H9 (cell line): ENCODE data around the gene DBH. TPM values are rescaled to one million over a fixed set of nuclear protein-coding genes. Genes with fewer than 3 reads are reported as not detected.

ENCODE experiments used
- DNase-seq: peaks from one replicate; pipeline ENCODE4 v3.0.0-alpha.2; 2017
- H2AFZ ChIP-seq: one replicate; pipeline ENCODE4 v1.6.1; 2013; ENCODE audit warnings: mild to moderate bottlenecking, low read length, control low read depth, moderate library complexity
- H2AK5ac ChIP-seq: 2 replicates; pipeline ENCODE4 v1.6.1; 2013; ENCODE audit warnings: low read length, control low read depth, mixed read lengths; ENCODE audit not compliant: insufficient read length
- H2BK120ac ChIP-seq: one replicate; pipeline ENCODE4 v1.6.1; 2013; ENCODE audit warnings: low read depth, mild to moderate bottlenecking, low read length, control low read depth, inconsistent platforms; ENCODE audit not compliant: poor library complexity, severe bottlenecking
- H2BK12ac ChIP-seq: 2 replicates; pipeline ENCODE4 v1.6.1; 2013; ENCODE audit warnings: low read length, control low read depth, mixed read lengths, low read depth; ENCODE audit not compliant: insufficient read length
- H2BK15ac ChIP-seq: 2 replicates; pipeline ENCODE4 v1.6.1; 2013; ENCODE audit warnings: low read depth, low read length, control low read depth
- H2BK20ac ChIP-seq: one replicate; pipeline ENCODE4 v1.6.1; 2013; ENCODE audit warnings: low read depth, mild to moderate bottlenecking, low read length, control low read depth, inconsistent platforms; ENCODE audit not compliant: poor library complexity, severe bottlenecking
- H2BK5ac ChIP-seq: 2 replicates; pipeline ENCODE4 v1.6.1; 2013; ENCODE audit warnings: low read length, control low read depth, mixed read lengths; ENCODE audit not compliant: insufficient read length
- H3K14ac ChIP-seq: 2 replicates; pipeline ENCODE4 v1.6.1; 2013; ENCODE audit warnings: low read length, control low read depth; ENCODE audit not compliant: insufficient read depth
- H3K18ac ChIP-seq: 2 replicates; pipeline ENCODE4 v1.6.1; 2013; ENCODE audit warnings: low read depth, mild to moderate bottlenecking, mixed read lengths, low read length, control low read depth; ENCODE audit not compliant: insufficient read length
- H3K23ac ChIP-seq: 2 replicates; pipeline ENCODE4 v1.6.1; 2013; ENCODE audit warnings: low read length, control low read depth, mixed read lengths, low read depth; ENCODE audit not compliant: insufficient read length
- H3K23me2 ChIP-seq: 2 replicates; pipeline ENCODE4 v1.6.1; 2013; ENCODE audit warnings: low read depth, mild to moderate bottlenecking, mixed read lengths, low read length, control low read depth; ENCODE audit not compliant: insufficient read length, poor library complexity, severe bottlenecking
- H3K27ac ChIP-seq: 2 replicates; pipeline ENCODE4 v1.5.1; 2013; ENCODE audit warnings: low read length, control low read depth, mixed read lengths, low read depth; ENCODE audit not compliant: insufficient read length
- H3K27me3 ChIP-seq: 2 replicates; pipeline ENCODE4 v1.6.1; 2013; ENCODE audit warnings: low read length, control low read depth, inconsistent platforms; ENCODE audit not compliant: insufficient read depth
- H3K4ac ChIP-seq: 2 replicates; pipeline ENCODE4 v1.6.1; 2013; ENCODE audit warnings: low read depth, mild to moderate bottlenecking, control low read depth, inconsistent platforms, low read length, moderate library complexity
- H3K4me1 ChIP-seq: 2 replicates; pipeline ENCODE4 v1.6.1; 2013; ENCODE audit warnings: low read length, control low read depth, inconsistent platforms; ENCODE audit not compliant: insufficient read depth
- H3K4me2 ChIP-seq: 2 replicates; pipeline ENCODE4 v1.6.1; 2013; ENCODE audit warnings: low read length, control low read depth, mixed read lengths; ENCODE audit not compliant: insufficient read length, insufficient read depth
- H3K56ac ChIP-seq: 2 replicates; pipeline ENCODE4 v1.6.1; 2013; ENCODE audit warnings: low read depth, mild to moderate bottlenecking, mixed read lengths, low read length, control low read depth; ENCODE audit not compliant: insufficient read length
- H3K79me1 ChIP-seq: 2 replicates; pipeline ENCODE4 v1.6.1; 2013; ENCODE audit warnings: low read depth, mild to moderate bottlenecking, moderate library complexity, low read length, control low read depth, inconsistent platforms; ENCODE audit not compliant: insufficient read depth, poor library complexity, severe bottlenecking
- H3K79me2 ChIP-seq: 2 replicates; pipeline ENCODE4 v1.6.1; 2013; ENCODE audit warnings: low read length, control low read depth, inconsistent platforms; ENCODE audit not compliant: insufficient read depth
- H3K9ac ChIP-seq: 2 replicates; pipeline ENCODE4 v1.6.1; 2013; ENCODE audit warnings: low read length, control low read depth, mixed read lengths; ENCODE audit not compliant: insufficient read length; ENCODE audit errors: extremely low read depth
- H3K9me3 ChIP-seq: one replicate; pipeline ENCODE4 v1.6.1; 2013; ENCODE audit warnings: low read depth, low read length, inconsistent platforms; ENCODE audit not compliant: control insufficient read depth
- H3T11ph ChIP-seq: one replicate; pipeline ENCODE4 v1.6.1; 2013; ENCODE audit warnings: mild to moderate bottlenecking, low read length, control low read depth, inconsistent platforms
- H4K20me1 ChIP-seq: one replicate; pipeline ENCODE4 v1.6.1; 2013; ENCODE audit not compliant: control insufficient read depth, insufficient read length, insufficient read depth
- H4K5ac ChIP-seq: 2 replicates; pipeline ENCODE4 v1.6.1; 2013; ENCODE audit warnings: low read depth, mild to moderate bottlenecking, mixed read lengths, low read length, control low read depth; ENCODE audit not compliant: insufficient read length
- H4K8ac ChIP-seq: replicated peaks from 2 replicates; pipeline ENCODE4 v1.6.1; 2013; ENCODE audit warnings: low read length, control low read depth, mixed read lengths, low read depth; ENCODE audit not compliant: insufficient read length
- H4K91ac ChIP-seq: 2 replicates; pipeline ENCODE4 v1.6.1; 2013; ENCODE audit warnings: low read depth, mild to moderate bottlenecking, moderate library complexity, mixed read lengths, low read length, control low read depth; ENCODE audit not compliant: insufficient read length
- H3K27ac Mint-ChIP-seq, 3 experiments: 2 replicates in 2 of 3; 3 replicates in 1 of 3; pipeline ENCODE4 v1.8.0; 2020 to 2021; ENCODE audit warnings: mixed read lengths in 3 of 3, mild to moderate bottlenecking in 1 of 3, moderate library complexity in 1 of 3
- H3K27me3 Mint-ChIP-seq: 2 replicates; pipeline ENCODE4 v1.8.0; 2021; ENCODE audit warnings: low read depth, mild to moderate bottlenecking, moderate library complexity, mixed read lengths
- H3K36me3 Mint-ChIP-seq, 3 experiments: 2 replicates in 2 of 3; 3 replicates in 1 of 3; pipeline ENCODE4 v1.8.0; 2020 to 2021; ENCODE audit warnings: low read depth in 3 of 3, mixed read lengths in 3 of 3; ENCODE audit not compliant: insufficient read depth in 1 of 3
- H3K4me1 Mint-ChIP-seq, 2 experiments: 2 replicates each; pipeline ENCODE4 v1.8.0; 2020; ENCODE audit warnings: mixed read lengths in 2 of 2
- H3K4me3 Mint-ChIP-seq, 2 experiments: 2 replicates in 1 of 2; 3 replicates in 1 of 2; pipeline ENCODE4 v1.8.0; 2020 to 2021; ENCODE audit warnings: mild to moderate bottlenecking in 2 of 2, mixed read lengths in 2 of 2, moderate library complexity in 1 of 2
- H3K9me3 Mint-ChIP-seq, 2 experiments: 2 replicates in 1 of 2; 3 replicates in 1 of 2; pipeline ENCODE4 v1.8.0; 2020; ENCODE audit warnings: mild to moderate bottlenecking in 2 of 2, mixed read lengths in 2 of 2, moderate library complexity in 1 of 2
- CTCF ChIP-seq: fragments of 200-600 bp; sonication (generic); conservative IDR thresholded peaks from 3 replicates; pipeline ENCODE4 v1.8.0; 2021; ENCODE audit warnings: antibody characterized with exemption, mild to moderate bottlenecking
- WGBS: extraction: QIAGEN DNeasy Blood & Tissue Kit; methylation state at CpG from one replicate; pipeline ENCODE4 v1.1.7; 2013; ENCODE audit warnings: missing lambda C conversion rate, low lambda C conversion rate, mixed read lengths; ENCODE audit not compliant: insufficient read length; ENCODE audit errors: extremely low coverage; 5-methylcytosine and 5-hydroxymethylcytosine counted together
- total RNA-seq: library from RNA; stranded (reverse); gene quantifications from 2 replicates; pipeline ENCODE4 v1.2.1, GENCODE V29; 2021

The DBH gene
- total RNA-seq, 1 experiment from 2014 or later = not detected

GRCh38 chr9:133603135-133603927 lies 32.8 kb upstream of the DBH start:
- no peak overlapping the region for H4K5ac ChIP-seq
- no peak overlapping the region for H3K9ac ChIP-seq
- H2BK20ac ChIP-seq = no peak overlapping the region
- H3K4me1 Mint-ChIP-seq = peaks cover 5 to 26% of the 10 kb centered on the region in 2 experiments; a peak in 3 of 4 replicates
- H3K14ac ChIP-seq = no peak overlapping the region; the same call in 1 of the 2 replicates
- no peak overlapping the region for H3K18ac ChIP-seq
- no peak overlapping the region for H3T11ph ChIP-seq
- no peak overlapping the region for H3K27ac Mint-ChIP-seq
- no peak overlapping the region for H3K56ac ChIP-seq
- no peaks in the 10 kb centered on the region for H3K9me3 ChIP-seq
- no CpG with 5 or more reads among the region's 14 CpGs for WGBS
- H3K36me3 Mint-ChIP-seq = no peaks in the 10 kb centered on the region
- no peaks in the 10 kb centered on the region for H3K79me1 ChIP-seq
- no peak overlapping the region for H4K8ac ChIP-seq
- peaks cover 26% of the 10 kb centered on the region for H3K27me3 Mint-ChIP-seq
- H2AFZ ChIP-seq = no peak overlapping the region
- no peak overlapping the region for H2BK5ac ChIP-seq
- H3K4me1 ChIP-seq = no peaks in the 10 kb centered on the region
- no peak for DNase-seq
- peak; percentile 53 for TF ChIP-seq CTCF
- no peaks in the 10 kb centered on the region; a peak in 1 of 5 replicates for H3K9me3 Mint-ChIP-seq
- no peak overlapping the region for H2BK120ac ChIP-seq
- no peak overlapping the region for H3K27ac ChIP-seq
- H4K91ac ChIP-seq = no peak overlapping the region
- no peak overlapping the region for H2BK12ac ChIP-seq
- H3K4me2 ChIP-seq = no peak overlapping the region
- no peak overlapping the region for H3K23ac ChIP-seq
- H3K23me2 ChIP-seq = peaks cover 3% of the 10 kb centered on the region
- no peak overlapping the region for H2BK15ac ChIP-seq
- H3K27me3 ChIP-seq = peaks cover 3% of the 10 kb centered on the region; the same call in 1 of the 2 replicates
- H4K20me1 ChIP-seq = no peaks in the 10 kb centered on the region
- no peak overlapping the region for H2AK5ac ChIP-seq
- H3K4me3 Mint-ChIP-seq = no peak overlapping the region
- no peak overlapping the region for H3K4ac ChIP-seq
- H3K79me2 ChIP-seq = no peaks in the 10 kb centered on the region
